Measurements from ENCODE around the gene DIS3L.
"Not testable (repeated sequence)": the region's sequence is repeated elsewhere in the genome, so short reads cannot be mapped to it uniquely, and the experiment has no call there.

DIS3L gene

DNA sequence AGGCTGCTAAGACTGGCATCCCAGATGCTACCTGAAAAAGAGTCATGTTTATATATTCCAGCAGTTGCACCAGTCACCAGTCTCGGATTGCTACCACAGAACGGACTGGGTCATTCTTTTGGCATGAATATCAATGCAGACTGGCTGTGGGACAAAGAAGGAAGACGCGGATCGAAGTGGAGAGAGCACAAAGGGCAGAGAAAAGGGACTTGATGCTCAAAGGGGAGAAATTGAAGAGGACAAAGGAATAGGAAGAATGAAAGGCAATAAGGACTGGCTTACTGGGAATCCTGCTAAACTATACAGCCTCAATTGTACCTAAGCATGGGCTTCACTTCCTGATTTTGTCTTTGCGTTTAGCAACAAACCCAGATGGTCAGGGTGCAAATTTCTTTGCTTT lies 15.3 kb upstream of the DIS3L start:
- no peak for DNase-seq

GRCh38 chr15:66278671-66279070 lies 14.7 kb upstream of the DIS3L start:
- DNase-seq: no peak

DNA sequence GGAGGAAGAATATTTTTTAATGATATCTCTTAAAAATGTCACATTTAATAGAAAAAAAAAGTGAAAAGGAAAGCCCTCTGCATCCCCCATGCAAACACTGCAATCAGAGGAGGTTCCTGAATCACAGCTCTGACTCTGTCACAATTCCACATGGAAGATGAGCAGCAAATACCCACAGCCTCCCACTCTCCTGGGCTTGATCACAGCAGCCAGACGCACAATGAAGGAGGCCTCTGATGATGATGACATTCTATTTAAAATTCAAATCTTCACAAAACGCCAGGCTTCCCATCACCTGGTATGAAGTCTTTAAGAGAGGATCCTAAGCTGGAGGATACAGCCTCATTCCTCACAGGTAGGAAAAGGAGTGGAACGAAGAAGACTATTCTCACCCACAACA lies 9.1 kb upstream of the DIS3L start:
- DNase-seq: no peak

GRCh38 chr15:66285533-66286280 lies 7.7 kb upstream of the DIS3L start:
- no peak for DNase-seq

DNA sequence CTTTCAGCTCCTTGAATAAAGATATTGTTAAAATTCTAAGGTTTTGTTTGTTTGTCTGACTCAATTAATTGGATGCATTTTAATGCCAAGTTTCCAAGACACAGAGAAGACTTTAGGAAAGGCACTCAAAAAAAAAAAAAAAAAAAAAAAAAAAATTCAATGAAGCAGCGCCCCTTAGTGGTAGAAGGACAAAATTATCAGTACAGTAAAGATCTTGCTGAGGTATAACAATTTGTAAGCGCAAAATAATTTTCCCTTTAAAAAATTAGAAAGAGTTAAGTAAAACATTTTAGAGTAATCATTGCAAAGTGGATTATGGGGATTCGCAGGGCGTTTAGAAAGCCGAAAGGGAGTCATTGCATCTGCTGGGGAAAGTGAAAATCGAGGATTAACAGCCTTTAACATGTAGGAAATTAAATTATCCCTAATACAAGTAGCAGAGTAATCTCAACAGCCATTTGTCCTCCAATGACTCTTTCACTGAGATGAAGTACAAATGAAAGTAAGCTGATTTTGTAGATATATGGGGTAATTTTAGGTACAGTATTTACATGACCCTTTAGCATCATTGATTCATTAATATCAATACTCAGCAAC lies 5.8 kb upstream of the DIS3L start:
- no peak for DNase-seq

GRCh38 chr15:66288093-66288492 lies 5.3 kb upstream of the DIS3L start:
- DNase-seq: no peak

- no peak for DNase-seq
Measured at GRCh38 chr15:66288551-66289185, 4.7 kb upstream of the DIS3L start.

DNA sequence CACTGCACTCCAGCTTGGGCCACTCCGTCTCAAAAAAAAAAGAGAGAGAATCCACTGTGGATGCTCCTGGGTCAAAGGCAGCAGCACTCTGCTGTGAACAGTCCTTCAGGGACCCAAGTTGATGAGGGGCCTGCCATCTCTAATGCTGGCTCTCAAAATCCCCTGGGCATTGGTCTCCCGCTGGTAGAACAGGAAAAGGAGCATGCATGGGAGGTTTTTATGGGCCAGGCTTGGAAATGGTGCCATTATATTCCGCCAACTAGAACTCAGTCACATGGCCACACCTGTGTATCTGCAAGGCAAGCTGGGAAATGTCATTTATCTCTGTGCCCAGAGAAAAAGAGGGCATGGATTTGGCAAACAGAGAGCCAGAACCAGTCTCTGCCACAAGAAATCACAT lies 3.4 kb upstream of the DIS3L start:
- DNase-seq: no peak

DNA sequence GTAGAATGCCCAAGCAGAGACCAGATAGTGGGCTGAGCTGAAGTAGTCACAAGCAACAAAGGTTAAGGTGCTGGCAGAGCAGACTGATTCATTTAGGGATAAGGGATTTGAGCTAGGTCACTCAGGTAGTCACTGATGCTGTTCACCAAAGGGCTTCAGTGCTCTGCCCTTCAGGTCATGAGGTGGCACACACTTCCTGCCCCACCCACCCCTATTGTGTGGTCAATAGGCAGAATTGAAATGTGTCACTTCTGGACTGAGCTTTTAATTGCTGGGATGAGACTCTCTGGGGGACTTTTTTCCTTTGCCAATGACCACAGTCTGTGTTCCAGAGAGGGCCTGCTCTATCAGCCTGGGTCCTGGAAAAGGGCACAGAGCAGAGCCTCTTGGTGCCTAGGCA lies 2.9 kb upstream of the DIS3L start:
- no peak for DNase-seq

GRCh38 chr15:66291816-66292570 lies 1.4 kb upstream of the DIS3L start:
- no peak for DNase-seq

DNA sequence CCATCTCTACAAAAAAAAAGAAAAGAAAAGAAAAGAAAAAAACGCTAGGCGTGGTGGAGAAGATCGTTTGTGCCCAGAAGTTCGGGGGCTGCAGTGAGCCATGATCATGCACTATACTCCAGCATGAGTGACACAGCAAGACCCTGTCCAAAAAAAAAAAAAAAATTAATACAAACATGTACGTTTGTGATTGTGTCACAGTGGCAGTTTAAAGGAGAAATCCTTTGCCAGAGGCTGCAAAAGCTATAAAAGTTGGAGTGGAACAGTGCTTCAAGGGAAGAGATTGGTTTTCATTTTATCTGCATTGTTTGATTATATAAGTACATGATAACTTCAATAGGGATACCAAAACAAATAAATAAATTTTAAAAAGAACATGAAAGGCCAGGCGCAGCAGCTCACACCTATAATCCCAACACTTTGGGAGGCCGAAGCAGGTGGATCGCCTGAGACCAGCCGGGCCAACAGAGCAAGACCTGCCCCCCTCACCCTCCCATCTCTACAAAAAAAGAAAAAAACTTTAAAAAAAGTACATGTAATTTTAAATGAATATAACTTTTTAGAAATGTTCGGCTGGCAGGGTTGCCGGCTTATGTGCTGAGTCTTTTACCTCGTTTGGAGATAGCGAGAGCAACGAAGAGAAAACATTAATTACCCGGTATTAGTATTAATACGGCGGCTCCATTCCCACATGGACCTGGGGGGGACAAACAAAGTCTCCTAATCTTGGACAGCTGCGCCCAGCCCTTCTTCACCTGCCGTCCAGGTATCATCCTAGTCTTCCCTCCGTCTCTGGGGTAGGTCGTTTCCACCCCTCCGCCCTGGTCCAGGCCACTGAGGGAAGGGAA lies 573 bp upstream of the DIS3L start:
- no peak for DNase-seq

- DNase-seq: no peak
Measured at GRCh38 chr15:66294157-66294931, 976 bp downstream of the DIS3L start.

- no peak for DNase-seq
Measured at GRCh38 chr15:66294932-66295235, 1.5 kb downstream of the DIS3L start.

DNA sequence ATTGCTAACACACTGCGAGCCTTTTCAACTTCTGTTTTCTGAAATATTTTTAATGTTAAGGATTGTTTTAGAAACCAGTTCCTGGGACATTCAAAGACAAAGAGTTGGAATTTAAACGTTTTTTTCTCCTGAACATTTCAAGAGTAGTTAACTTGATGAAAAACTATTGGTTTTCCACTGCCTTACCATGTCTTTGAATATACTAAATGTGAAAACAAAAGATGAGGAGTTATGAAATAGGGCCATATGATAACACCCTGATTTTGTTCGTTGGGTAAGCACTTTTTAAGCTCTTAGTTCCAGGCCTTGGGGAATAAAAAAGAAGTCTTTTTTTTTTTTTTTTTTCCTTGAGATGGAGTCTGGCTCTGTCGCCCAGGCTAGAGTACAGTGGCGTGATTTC lies 2.8 kb downstream of the DIS3L start:
- DNase-seq: no peak

DNA sequence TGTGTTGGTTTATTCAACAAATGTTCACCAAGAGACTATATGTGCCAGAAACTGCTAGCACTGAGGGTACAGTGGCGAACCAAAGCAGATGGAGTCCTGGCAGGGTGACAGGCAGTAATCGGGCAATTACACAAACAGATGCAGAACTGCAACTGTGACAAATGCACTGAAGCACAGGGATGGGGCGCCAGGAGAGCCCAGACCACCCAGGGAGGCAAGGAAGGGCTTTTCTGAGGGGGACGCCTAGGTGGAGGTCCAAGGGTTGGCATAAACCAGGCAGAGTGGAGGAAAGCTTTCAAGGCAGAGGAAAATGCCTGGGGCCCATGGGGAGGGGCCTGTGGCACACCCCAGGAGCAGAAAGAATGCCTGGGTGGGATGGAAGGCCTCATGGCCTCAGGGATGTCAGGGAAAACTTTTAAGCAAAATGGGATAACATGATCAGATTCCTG lies 5.5 kb downstream of the DIS3L start:
- DNase-seq: no peak

DNA sequence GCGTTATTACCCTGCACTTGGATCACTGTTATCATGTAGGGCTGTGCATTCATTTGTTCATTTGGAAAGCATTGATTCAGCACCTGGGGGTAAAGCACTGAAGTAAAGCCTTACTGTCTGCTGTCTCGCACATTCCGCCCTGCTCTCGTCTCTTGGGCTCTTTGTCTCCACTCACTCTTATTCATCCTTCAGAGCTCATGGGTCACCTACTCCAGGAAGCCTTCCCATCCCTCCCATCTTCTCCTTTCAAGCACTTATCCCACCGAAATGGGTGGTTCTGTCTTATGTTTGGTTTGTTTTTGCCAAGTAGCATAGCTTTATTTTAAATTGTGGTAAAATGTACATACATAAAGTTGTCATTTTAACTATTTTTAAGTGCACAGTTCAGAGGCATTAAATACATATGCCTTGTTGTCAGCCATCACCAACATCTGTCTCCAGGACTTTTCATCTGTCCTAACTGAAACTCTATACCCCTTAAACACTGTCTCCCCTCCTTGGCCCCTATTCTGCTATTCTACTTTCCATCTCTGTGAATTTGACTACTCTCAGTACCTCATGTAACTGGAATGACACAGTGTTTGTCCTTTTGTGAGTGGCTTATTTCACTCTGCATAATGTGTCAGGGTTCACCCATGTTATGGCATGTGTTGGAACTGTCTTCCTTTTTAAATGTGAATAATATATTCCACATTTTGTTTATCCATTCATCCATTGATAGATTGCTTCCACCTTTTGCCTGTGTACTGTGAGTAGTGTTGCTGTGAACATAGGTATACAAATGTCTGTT lies 9.3 kb downstream of the DIS3L start:
- DNase-seq: no peak

DNA sequence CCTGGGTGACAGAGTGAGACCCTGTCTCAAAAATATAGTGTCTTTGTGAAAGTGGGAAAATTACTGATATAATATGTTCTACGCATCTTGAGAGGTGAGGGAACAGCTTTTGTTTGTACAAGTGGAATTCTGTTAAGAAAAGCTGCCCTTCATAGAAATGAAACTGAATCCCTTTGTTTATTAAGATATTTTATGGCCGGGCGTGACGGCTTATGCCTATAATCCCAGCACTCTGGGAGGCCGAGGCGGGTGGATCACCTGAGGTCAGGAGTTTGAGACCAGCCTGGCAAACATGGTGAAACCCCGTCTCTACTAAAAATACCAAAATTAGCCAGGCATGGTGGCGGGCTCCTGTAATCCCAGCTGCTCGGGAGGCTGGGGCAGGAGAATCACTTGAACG lies 11.1 kb downstream of the DIS3L start:
- DNase-seq: not testable (repeated sequence)

DNA sequence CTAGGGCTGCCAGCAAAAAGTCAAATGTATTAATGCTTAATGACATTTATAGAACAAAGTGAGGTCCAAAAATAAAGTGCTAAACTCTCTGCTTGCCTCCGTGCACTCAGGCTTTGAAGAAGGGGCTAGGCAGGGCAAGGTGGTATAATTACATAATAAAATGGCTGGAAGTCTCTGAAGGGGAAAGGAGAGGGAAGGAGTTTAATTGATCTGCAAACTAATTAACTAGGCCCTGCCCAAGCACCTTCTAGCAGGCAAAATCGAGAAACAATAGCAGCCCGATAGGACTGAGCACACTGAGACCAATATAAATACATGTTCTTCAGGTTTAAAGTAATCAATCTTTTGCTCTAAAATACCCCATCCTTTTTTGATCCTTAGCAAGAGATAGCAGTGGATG lies 13.0 kb downstream of the DIS3L start:
- no peak for DNase-seq

- no peak for DNase-seq
Measured at GRCh38 chr15:66308531-66308930, 15.2 kb downstream of the DIS3L start.

DNA sequence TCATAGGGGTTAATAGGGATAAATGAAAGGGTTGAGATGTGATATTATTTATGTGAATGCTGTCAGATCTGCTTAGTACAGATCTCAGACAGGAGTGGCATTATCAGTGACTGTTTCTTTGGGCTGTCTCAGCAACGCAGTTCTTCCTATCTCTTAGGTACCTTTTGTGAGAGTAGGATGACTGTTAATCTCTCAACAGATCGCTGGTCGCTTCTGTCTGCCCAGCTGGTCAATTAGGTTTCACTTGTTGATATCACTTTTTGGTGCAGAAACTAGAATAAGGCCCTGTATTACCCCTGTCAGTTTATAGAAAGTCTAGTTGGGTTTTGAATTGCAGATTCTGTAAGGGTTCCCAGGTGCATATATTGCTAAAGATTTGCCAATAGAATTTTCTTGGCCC lies 16.5 kb downstream of the DIS3L start:
- DNase-seq: no peak

- DNase-seq: no peak
Measured at GRCh38 chr15:66310786-66311185, 17.4 kb downstream of the DIS3L start.

Data from CD4-positive, alpha-beta T cell treated with Interleukin-15 for 1 hour (primary cell).